ENCODE data around the gene USH2A. TPM values are rescaled to one million over a fixed set of nuclear protein-coding genes. Genes with fewer than 3 reads are reported as not detected.

USH2A gene
- total RNA-seq, 1 donor from 2014 or later: not detected

DNA sequence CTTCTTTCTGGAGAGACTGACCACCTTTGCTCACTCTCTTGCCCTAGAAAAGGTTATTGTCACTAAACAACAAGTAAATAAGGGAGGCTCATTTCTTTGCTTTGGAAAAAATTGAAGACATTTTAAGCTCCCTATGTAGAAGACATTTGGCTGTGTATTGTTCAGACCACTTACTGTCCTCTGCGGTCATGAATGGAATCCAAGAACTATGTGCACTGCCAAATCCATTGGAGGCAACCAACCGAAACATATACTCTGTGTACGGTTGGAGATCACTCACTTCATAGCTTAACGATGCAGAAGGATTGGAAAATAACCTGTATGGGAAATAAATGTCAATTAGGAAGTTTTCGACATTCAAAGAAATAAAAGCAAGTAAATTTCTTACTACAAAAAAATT, 523.3 kb downstream of the USH2A start:
- TF ChIP-seq, protein P1, sequence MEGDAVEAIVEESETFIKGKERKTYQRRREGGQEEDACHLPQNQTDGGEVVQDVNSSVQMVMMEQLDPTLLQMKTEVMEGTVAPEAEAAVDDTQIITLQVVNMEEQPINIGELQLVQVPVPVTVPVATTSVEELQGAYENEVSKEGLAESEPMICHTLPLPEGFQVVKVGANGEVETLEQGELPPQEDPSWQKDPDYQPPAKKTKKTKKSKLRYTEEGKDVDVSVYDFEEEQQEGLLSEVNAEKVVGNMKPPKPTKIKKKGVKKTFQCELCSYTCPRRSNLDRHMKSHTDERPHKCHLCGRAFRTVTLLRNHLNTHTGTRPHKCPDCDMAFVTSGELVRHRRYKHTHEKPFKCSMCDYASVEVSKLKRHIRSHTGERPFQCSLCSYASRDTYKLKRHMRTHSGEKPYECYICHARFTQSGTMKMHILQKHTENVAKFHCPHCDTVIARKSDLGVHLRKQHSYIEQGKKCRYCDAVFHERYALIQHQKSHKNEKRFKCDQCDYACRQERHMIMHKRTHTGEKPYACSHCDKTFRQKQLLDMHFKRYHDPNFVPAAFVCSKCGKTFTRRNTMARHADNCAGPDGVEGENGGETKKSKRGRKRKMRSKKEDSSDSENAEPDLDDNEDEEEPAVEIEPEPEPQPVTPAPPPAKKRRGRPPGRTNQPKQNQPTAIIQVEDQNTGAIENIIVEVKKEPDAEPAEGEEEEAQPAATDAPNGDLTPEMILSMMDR (IDR thresholded peaks at IDR 0.05): no peak
- Histone ChIP-seq H3K4me3 (no peak overlapping the region), H3K27ac (no peak overlapping the region), H3K4me1 (no peaks in the 10 kb centered on the region), H3K9me3 (no peaks in the 10 kb centered on the region), H3K36me3 (no peaks in the 10 kb centered on the region), H3K27me3 (ENCODE audit: low read depth) (no peaks in the 10 kb centered on the region)
- ATAC-seq (no peak), DNase-seq (no peak)
- intact Hi-C loops (cut with DNase I): no loop called here

GRCh38 chr1:215895893-215896292, 527.4 kb downstream of the USH2A start:
- Histone ChIP-seq H3K27me3 (ENCODE audit: low read depth) (no peaks in the 10 kb centered on the region), H3K36me3 (no peaks in the 10 kb centered on the region), H3K4me1 (no peaks in the 10 kb centered on the region), H3K27ac (no peak overlapping the region), H3K9me3 (no peaks in the 10 kb centered on the region), H3K4me3 (no peak overlapping the region)
- TF ChIP-seq, protein P1 (IDR thresholded peaks at IDR 0.05): no peak
- no peak for ATAC-seq
- no peak for DNase-seq
- intact Hi-C loops (cut with DNase I): no loop called here

DNA sequence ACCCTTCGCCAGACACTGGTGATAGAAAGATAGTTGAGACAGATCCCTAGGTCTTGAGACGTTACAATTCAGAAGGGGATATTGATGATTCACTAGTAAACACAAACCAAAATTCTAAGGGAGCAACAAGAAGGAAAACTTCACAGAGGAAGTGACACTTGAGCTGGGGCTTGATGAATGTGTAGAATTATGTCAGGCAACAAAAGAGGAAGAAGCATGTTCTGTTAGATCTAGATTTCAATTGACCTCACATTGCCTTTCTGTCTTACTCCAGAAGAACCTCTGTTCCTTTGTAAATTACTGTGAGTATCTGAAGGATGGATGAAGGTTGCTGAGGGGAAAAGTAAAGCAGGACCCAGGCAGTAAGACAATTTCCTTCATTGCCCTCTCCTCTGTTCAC, 528.0 kb downstream of the USH2A start:
- H3K27ac ChIP-seq: no peak overlapping the region
- no peak for ATAC-seq
- intact Hi-C loops (cut with DNase I): no loop called here
- no peak overlapping the region for H3K4me3 ChIP-seq
- H3K9me3 ChIP-seq: no peaks in the 10 kb centered on the region
- H3K4me1 ChIP-seq: no peaks in the 10 kb centered on the region
- DNase-seq: no peak
- no peaks in the 10 kb centered on the region for H3K36me3 ChIP-seq
- H3K27me3 ChIP-seq (ENCODE audit: low read depth): no peaks in the 10 kb centered on the region
- TF ChIP-seq, protein P1 (IDR thresholded peaks at IDR 0.05): no peak

GRCh38 chr1:215894617-215895016, 528.6 kb downstream of the USH2A start:
- no peaks in the 10 kb centered on the region for H3K27me3 ChIP-seq (ENCODE audit: low read depth)
- H3K9me3 ChIP-seq: no peaks in the 10 kb centered on the region
- no peak overlapping the region for H3K27ac ChIP-seq
- intact Hi-C loops (cut with DNase I): no loop called here
- no peak overlapping the region for H3K4me3 ChIP-seq
- H3K4me1 ChIP-seq: no peaks in the 10 kb centered on the region
- no peak for ATAC-seq
- no peak for DNase-seq
- H3K36me3 ChIP-seq: no peaks in the 10 kb centered on the region
- TF ChIP-seq, protein P1 (IDR thresholded peaks at IDR 0.05): no peak

DNA sequence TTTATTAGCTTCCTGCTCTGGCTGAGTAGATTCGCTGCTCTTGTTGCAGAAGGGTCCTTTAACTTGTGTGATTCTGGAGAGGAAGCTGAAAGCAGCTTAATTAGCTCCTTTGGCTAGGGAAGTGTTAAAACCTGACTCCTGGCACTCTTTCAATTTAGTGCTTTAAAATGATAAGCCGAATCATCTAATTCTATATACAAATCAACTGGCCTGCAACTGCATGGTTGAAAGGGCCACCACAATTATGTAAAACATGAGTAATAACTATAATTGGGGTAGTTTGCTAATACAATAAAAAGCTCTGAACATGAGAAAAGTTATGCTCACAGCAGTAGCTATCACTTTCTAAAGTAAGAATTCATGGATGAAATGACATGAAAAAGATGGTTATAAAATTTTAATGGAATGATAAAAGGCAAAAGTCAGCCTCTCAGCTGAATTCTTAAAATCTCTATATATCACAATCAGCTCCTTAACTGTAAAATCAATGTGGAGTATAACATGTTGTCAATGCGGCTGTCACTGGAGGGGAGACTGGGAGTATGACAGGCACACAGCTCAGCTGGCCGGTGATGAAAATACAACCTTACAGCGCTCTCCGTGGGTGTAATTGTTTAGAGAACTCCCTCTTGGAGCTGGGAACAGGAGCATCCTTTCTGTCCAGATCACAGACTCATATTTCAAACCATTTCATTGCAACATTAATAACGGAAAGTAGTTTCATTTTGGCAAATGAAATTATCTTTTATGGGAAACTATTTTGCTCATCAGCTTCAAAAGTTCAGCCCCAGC, 531.8 kb downstream of the USH2A start:
- no peaks in the 10 kb centered on the region for H3K27me3 ChIP-seq (ENCODE audit: low read depth)
- intact Hi-C loops (cut with DNase I): no loop called here
- DNase-seq (no peak), ATAC-seq (no peak)
- no peaks in the 10 kb centered on the region for H3K4me1 ChIP-seq
- no peaks in the 10 kb centered on the region for H3K9me3 ChIP-seq
- no peak overlapping the region for H3K27ac ChIP-seq
- H3K36me3 ChIP-seq: no peaks in the 10 kb centered on the region
- TF ChIP-seq, protein P1 (IDR thresholded peaks at IDR 0.05): no peak
- no peak overlapping the region for H3K4me3 ChIP-seq

Data from lower lobe of right lung (tissue), 2 donors.